Coronary artery (tissue), 2 donors: ENCODE measurements around the gene MAPK8.

Experiments used
- DNase-seq: peaks from one replicate; pipeline ENCODE4 v3.0.0-alpha.2; 2017; ENCODE audit warnings: low spot score
- H3K27ac ChIP-seq, 2 donors: fragments of 200-600 bp; sonication (generic); one replicate each; pipeline ENCODE4 v1.5.1; 2016 to 2019
- H3K4me3 ChIP-seq: fragments of 200-600 bp; sonication (generic); 2 replicates; pipeline ENCODE4 v1.5.1; 2016; ENCODE audit warnings: mild to moderate bottlenecking, moderate library complexity
- CTCF ChIP-seq: fragments of 200-600 bp; sonication (generic); IDR thresholded peaks from one replicate; pipeline ENCODE4 v1.5.1; 2019; ENCODE audit warnings: antibody characterized with exemption

Gene MAPK8

GRCh38 chr10:48353246-48353645 is 46.8 kb downstream of the MAPK8 start:
- H3K4me3 ChIP-seq = no peak overlapping the region
- H3K27ac ChIP-seq = no peak overlapping the region
- DNase-seq = no peak
- no peak for TF ChIP-seq CTCF

- no peak overlapping the region for H3K27ac ChIP-seq
- no peak for DNase-seq
- no peak for TF ChIP-seq CTCF
- no peak overlapping the region for H3K4me3 ChIP-seq
Measured at GRCh38 chr10:48357631-48358030, 51.2 kb downstream of the MAPK8 start.

- no peak overlapping the region for H3K27ac ChIP-seq
- TF ChIP-seq CTCF = no peak
- no peak overlapping the region for H3K4me3 ChIP-seq
- no peak for DNase-seq
Measured at GRCh38 chr10:48358162-48358561, 51.7 kb downstream of the MAPK8 start.

- TF ChIP-seq CTCF = no peak
- H3K27ac ChIP-seq = no peak overlapping the region
Measured at GRCh38 chr10:48358838-48359237, 52.4 kb downstream of the MAPK8 start.

GRCh38 chr10:48361176-48361575 is 54.7 kb downstream of the MAPK8 start:
- no peak for TF ChIP-seq CTCF

More at GRCh38 chr10:48358838-48359237, 52.4 kb downstream of the MAPK8 start:
- DNase-seq = no peak
- no peak overlapping the region for H3K4me3 ChIP-seq

GRCh38 chr10:48363617-48364355 is 57.3 kb downstream of the MAPK8 start:
- Histone ChIP-seq H3K27ac (no peak overlapping the region), H3K4me3 (no peak overlapping the region)
- no peak for TF ChIP-seq CTCF
- DNase-seq = no peak

More at GRCh38 chr10:48361176-48361575, 54.7 kb downstream of the MAPK8 start:
- DNase-seq = no peak
- Histone ChIP-seq H3K27ac (no peak overlapping the region), H3K4me3 (no peak overlapping the region)
